Measurements from ENCODE around the gene PES1. TPM values are rescaled to one million over a fixed set of nuclear protein-coding genes. Genes with fewer than 3 reads are reported as not detected.

PES1 gene
- total and polyA plus RNA-seq, 7 experiments from 2014 or later = 34.6 to 84.2 (median 56.3) TPM

DNA sequence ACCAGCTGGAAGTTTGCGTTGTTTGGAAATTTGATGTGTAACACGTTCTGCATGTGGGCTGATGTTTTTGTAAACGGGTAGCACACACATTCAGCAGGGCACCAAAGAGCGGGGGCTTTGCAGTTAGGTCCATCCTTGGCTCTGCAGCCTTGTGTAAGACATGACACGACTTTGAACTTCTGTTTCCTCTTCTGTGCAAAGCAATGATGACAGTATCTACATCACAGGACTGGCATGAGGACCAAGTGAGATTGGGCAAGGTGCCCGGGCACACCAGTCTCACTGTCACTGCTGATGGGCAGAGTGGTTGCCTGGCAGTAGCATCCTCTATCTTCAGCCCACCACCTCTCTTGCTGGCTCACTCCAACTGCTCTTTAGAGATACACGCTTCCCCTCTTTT, 18.6 kb upstream of the PES1 start:
- ChIA-PET POLR2A (no interaction called here), CTCF (no interaction called here)
- no peaks in the 10 kb centered on the region for H3K27me3 ChIP-seq (ENCODE audit: control insufficient read depth in 2 of 2, insufficient read depth in 2 of 2, low read length in 2 of 2)
- peaks cover 0 to 6% of the 10 kb centered on the region in 2 donors for H3K4me1 ChIP-seq (ENCODE audit: control insufficient read depth in 2 of 2, insufficient read depth in 2 of 2, low read length in 2 of 2)
- Mint-ChIP-seq H3K4me1 (peaks cover 14 to 56% (median 23%) of the 10 kb centered on the region in 7 donors), H3K27me3 (no peaks in the 10 kb centered on the region), H3K9me3 (no peaks in the 10 kb centered on the region), H3K36me3 (no peaks in the 10 kb centered on the region), H3K4me3 (peak overlapping the region in 1 of 10 donors; percentile 18), H3K27ac (peak overlapping the region in 1 of 9 donors; percentile 41)
- no peak overlapping the region for H3K4me3 ChIP-seq (ENCODE audit: low read length)
- intact Hi-C loops (cut with micrococcal nuclease) = no loop called here
- no peak for DNase-seq
- peak; percentile 59 for ATAC-seq
- no peak overlapping the region for H3K27ac ChIP-seq (ENCODE audit: low read depth, low read length)
- H3K36me3 ChIP-seq (ENCODE audit: control insufficient read depth in 2 of 3, insufficient read depth in 3 of 3, low read length in 3 of 3) = no peaks in the 10 kb centered on the region
- H3K9me3 ChIP-seq (ENCODE audit: control insufficient read depth in 2 of 3, low read length in 3 of 3) = no peaks in the 10 kb centered on the region

DNA sequence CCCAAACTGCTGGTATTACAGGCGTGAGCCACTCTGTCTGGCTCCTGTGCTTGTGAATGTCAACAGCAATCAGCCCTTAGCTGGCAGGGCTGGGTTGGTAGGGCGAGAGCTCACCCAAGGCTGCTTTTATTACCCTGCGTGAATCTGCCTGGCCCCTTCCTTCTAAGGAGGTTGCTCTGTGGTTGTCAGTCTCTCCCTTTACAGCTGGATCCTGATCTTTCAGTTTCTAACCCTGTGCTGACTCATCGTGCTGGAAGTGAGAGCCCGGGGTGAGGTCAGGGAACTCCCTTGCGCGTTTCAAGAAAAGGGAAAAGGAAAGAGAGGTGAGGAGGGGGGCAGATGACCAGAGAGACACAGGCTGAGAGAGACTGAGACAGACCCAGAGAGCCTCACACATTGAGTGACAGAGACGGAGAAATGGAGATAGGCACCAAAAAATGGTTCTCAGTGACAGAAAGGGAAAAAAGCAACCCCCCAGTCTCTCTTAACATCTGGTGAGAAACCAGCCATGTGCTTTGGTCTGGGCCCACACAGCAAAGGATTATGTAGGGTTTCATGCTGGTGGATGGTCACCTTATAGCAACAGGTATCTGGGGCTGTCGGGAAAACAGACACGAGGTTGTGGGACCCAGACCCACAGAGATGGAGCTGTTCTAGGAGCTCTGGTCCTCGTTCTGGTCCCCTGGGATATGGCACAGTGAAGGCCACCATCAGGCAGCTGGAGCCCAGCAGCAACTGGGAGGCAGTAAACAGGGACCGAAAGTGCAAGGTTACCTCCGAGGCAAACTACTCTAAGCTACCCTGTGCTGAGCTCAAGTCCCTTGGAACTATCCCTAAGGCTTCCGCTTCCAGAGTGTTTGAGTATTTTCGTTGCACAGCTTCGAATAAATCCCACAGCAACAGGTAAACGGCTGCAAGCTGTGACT, 17.8 kb upstream of the PES1 start:
- DNase-seq = peak in 1 of 9 donors; percentile 51
- no peaks in the 10 kb centered on the region for H3K36me3 Mint-ChIP-seq
- Histone ChIP-seq H3K9me3 (ENCODE audit: control insufficient read depth in 2 of 3, low read length in 3 of 3) (no peaks in the 10 kb centered on the region), H3K4me3 (ENCODE audit: low read length) (no peak overlapping the region), H3K27ac (ENCODE audit: low read depth, low read length) (no peak overlapping the region), H3K27me3 (ENCODE audit: control insufficient read depth in 2 of 2, insufficient read depth in 2 of 2, low read length in 2 of 2) (no peaks in the 10 kb centered on the region), H3K36me3 (ENCODE audit: control insufficient read depth in 2 of 3, insufficient read depth in 3 of 3, low read length in 3 of 3) (no peaks in the 10 kb centered on the region), H3K4me1 (ENCODE audit: control insufficient read depth in 2 of 2, insufficient read depth in 2 of 2, low read length in 2 of 2) (peaks cover 0 to 6% of the 10 kb centered on the region in 2 donors)
- ATAC-seq = peak; percentile 68
- H3K4me1 Mint-ChIP-seq = peaks cover 14 to 57% (median 24%) of the 10 kb centered on the region in 7 donors
- ChIA-PET POLR2A (interaction anchor here (0.6 kb wide), 1 partner anchor 1019 kb away, joined by 3 read pairs; no protein-coding TSS in a partner anchor), CTCF (no interaction called here)
- no peaks in the 10 kb centered on the region for H3K9me3 Mint-ChIP-seq
- intact Hi-C loops (cut with micrococcal nuclease) = no loop called here
- no peaks in the 10 kb centered on the region for H3K27me3 Mint-ChIP-seq
- H3K4me3 Mint-ChIP-seq = peak overlapping the region in 3 of 10 donors; percentile 13 to 59 (median 58)
- H3K27ac Mint-ChIP-seq = peak overlapping the region in 1 of 9 donors; percentile 75

DNA sequence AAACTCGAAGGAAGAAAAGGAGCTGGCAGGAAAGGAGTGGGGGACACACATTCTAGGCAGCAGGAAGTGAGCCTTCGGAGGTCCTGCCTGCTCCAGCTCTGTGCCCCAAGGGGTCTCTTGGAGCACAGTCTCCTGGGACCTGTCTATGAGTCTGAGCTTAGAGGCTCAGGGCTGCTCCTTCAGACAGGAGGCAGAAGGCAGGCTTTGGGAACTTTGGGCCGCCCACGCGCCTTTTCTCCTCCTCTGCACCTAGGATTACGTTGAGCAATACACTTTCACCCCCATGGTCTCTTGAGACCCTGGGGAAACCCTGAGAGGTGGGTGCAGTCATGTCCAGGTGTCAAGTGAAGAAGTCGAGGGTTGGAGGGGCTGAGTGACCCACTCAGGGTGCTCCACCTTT, 16.2 kb upstream of the PES1 start:
- H3K36me3 Mint-ChIP-seq = no peaks in the 10 kb centered on the region
- Histone ChIP-seq H3K4me1 (ENCODE audit: control insufficient read depth in 2 of 2, insufficient read depth in 2 of 2, low read length in 2 of 2) (peaks cover 0 to 6% of the 10 kb centered on the region in 2 donors), H3K27ac (ENCODE audit: low read depth, low read length) (no peak overlapping the region), H3K27me3 (ENCODE audit: control insufficient read depth in 2 of 2, insufficient read depth in 2 of 2, low read length in 2 of 2) (no peaks in the 10 kb centered on the region), H3K4me3 (ENCODE audit: low read length) (no peak overlapping the region), H3K9me3 (ENCODE audit: control insufficient read depth in 2 of 3, low read length in 3 of 3) (no peaks in the 10 kb centered on the region), H3K36me3 (ENCODE audit: control insufficient read depth in 2 of 3, insufficient read depth in 3 of 3, low read length in 3 of 3) (no peaks in the 10 kb centered on the region)
- H3K27ac Mint-ChIP-seq = no peak overlapping the region
- ChIA-PET POLR2A (interaction anchor here (1.4 to 2.2 kb wide), 2 partner anchors 16 to 27 kb away, joined by 5 to 8 read pairs; partner anchors contain the start of genes PES1 and SLC35E4), CTCF (no interaction called here)
- intact Hi-C loops (cut with micrococcal nuclease) = loop anchor here (1.0 to 2.0 kb wide), 2 partner anchors 15 to 16 kb away; no protein-coding TSS in a partner anchor
- no peaks in the 10 kb centered on the region for H3K9me3 Mint-ChIP-seq
- DNase-seq (no peak), ATAC-seq (no peak)
- no peaks in the 10 kb centered on the region for H3K27me3 Mint-ChIP-seq
- peaks cover 14 to 57% (median 25%) of the 10 kb centered on the region in 7 donors for H3K4me1 Mint-ChIP-seq
- H3K4me3 Mint-ChIP-seq = peak overlapping the region in 6 of 10 donors; percentile 37 to 95 (median 88)

DNA sequence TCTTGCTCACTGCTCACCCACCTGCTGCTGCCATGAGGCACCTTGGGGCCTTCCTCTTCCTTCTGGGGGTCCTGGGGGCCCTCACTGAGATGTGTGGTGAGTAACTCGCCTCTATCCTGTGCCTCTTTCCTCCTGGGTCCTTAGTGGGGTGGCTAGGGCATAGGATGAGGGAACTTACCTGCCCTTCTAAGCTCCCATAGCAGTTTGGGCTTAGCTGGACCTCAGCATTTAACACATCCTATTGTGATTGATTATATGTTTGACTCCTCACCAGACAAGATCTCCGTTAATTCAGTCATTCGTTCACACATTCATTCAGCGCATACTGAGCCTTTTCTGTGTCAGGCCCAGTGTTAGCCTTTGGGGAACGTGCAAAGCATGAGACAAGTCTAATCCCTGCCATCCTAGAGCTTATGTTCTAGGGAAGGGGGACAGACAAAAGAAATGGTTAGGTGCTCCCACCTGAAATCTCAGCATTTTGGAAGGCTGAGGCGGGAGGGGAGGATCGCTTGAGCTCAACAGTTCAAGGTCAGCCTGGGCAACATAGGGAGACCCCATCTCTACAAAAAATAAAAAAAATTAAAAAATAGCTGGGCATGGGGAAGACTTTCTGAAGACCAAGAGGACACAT, 15.7 kb upstream of the PES1 start:
- H3K9me3 Mint-ChIP-seq = no peaks in the 10 kb centered on the region
- DNase-seq (no peak), ATAC-seq (no peak)
- H3K4me3 Mint-ChIP-seq = peak overlapping the region; percentile 75 to 95 (median 90)
- Histone ChIP-seq H3K9me3 (ENCODE audit: control insufficient read depth in 2 of 3, low read length in 3 of 3) (no peaks in the 10 kb centered on the region), H3K36me3 (ENCODE audit: control insufficient read depth in 2 of 3, insufficient read depth in 3 of 3, low read length in 3 of 3) (no peaks in the 10 kb centered on the region), H3K4me1 (ENCODE audit: control insufficient read depth in 2 of 2, insufficient read depth in 2 of 2, low read length in 2 of 2) (peaks cover 0 to 6% of the 10 kb centered on the region in 2 donors), H3K27me3 (ENCODE audit: control insufficient read depth in 2 of 2, insufficient read depth in 2 of 2, low read length in 2 of 2) (no peaks in the 10 kb centered on the region), H3K27ac (ENCODE audit: low read depth, low read length) (peak overlapping the region; percentile 56), H3K4me3 (ENCODE audit: low read length) (peak overlapping the region; percentile 81)
- H3K27ac Mint-ChIP-seq = peak overlapping the region in 8 of 9 donors; percentile 47 to 86 (median 63)
- no peaks in the 10 kb centered on the region for H3K27me3 Mint-ChIP-seq
- H3K4me1 Mint-ChIP-seq = peaks cover 17 to 57% (median 25%) of the 10 kb centered on the region in 7 donors
- POLR2A ChIA-PET = interaction anchor here (1.4 to 2.2 kb wide), 2 partner anchors 16 to 28 kb away, joined by 5 to 8 read pairs; partner anchors contain the start of genes PES1 and SLC35E4
- no peaks in the 10 kb centered on the region for H3K36me3 Mint-ChIP-seq
- CTCF ChIA-PET = no interaction called here
- intact Hi-C loops (cut with micrococcal nuclease) = loop anchor here (1.0 to 2.0 kb wide), 2 partner anchors 15 kb away; no protein-coding TSS in a partner anchor

DNA sequence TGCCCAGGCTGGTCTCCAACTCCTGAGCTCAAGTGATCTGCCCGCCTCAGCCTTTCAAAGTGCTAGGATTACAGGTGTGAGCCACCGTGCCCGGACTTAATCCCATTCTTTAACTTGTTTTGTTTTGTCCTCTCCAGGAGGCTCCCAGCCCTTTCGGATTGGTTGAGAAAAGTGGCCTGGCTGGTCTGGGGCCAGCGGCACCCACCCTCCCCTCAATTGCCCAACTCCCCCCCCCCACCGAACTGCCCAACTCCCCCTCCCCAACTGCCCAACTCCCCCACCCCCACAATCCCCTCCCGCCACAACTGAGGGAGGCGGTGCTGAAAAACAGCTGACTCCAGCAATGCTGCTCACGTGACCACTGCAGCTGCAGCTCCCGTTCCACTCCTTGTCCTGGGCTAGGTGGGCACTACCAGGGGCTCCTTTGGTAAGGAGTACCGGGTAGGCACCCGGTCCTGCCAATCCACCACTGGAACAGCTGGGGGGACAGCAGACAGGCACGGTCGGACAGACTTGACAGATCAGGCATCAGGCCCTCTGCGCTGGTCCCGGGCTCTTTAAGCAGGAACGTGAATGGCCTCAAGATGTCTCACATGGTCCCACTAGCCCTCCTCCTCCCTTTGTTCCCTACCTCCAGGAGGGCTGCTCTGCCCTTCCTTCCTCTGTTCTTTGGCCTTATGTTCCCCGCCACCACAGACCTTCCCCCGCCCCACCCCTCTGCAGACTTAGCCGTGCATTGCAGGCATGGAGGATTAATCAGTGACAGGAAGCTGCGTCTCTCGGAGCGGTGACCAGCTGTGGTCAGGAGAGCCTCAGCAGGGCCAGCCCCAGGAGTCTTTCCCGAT, 15.0 kb upstream of the PES1 start, which contains the start of gene TCN2:
Gene TCN2 (plus strand): TSS at position 720 of the 845 bp plus-strand sequence. CDS start 158 bp downstream, outside the sequence.
- Histone ChIP-seq H3K4me3 (ENCODE audit: low read length) (peak within 1 kb of the TSS; percentile 81), H3K9me3 (ENCODE audit: control insufficient read depth in 2 of 3, low read length in 3 of 3) (no peaks in the 10 kb centered on the region), H3K4me1 (ENCODE audit: control insufficient read depth in 2 of 2, insufficient read depth in 2 of 2, low read length in 2 of 2) (peaks cover 0 to 6% of the 10 kb centered on the region in 2 donors), H3K36me3 (ENCODE audit: control insufficient read depth in 2 of 3, insufficient read depth in 3 of 3, low read length in 3 of 3) (no peaks in the 10 kb centered on the region), H3K27me3 (ENCODE audit: control insufficient read depth in 2 of 2, insufficient read depth in 2 of 2, low read length in 2 of 2) (no peaks in the 10 kb centered on the region), H3K27ac (ENCODE audit: low read depth, low read length) (peak within 1 kb of the TSS; percentile 56)
- Mint-ChIP-seq H3K27ac (peak within 1 kb of the TSS; percentile 47 to 86 (median 67)), H3K36me3 (no peaks in the 10 kb centered on the region), H3K4me1 (peaks cover 24 to 59% (median 28%) of the 10 kb centered on the region in 7 donors), H3K27me3 (no peaks in the 10 kb centered on the region), H3K4me3 (peak within 1 kb of the TSS; percentile 75 to 95 (median 90)), H3K9me3 (peaks cover 0 to 1% (median 0%) of the 10 kb centered on the region in 11 donors)
- ChIA-PET POLR2A (interaction anchor here (0.6 to 2.2 kb wide), 3 partner anchors 15 to 626 kb away, joined by 4 to 8 read pairs (median 5); partner anchors contain the start of genes PES1 and SLC35E4), CTCF (no interaction called here)
- peak in 8 of 9 donors; percentile 8 to 42 (median 22) for DNase-seq
- ATAC-seq = peak; percentile 70
- intact Hi-C loops (cut with micrococcal nuclease) = loop anchor here (1.0 to 2.0 kb wide), 2 partner anchors 14 kb away; no protein-coding TSS in a partner anchor

All from naive thymus-derived CD4-positive, alpha-beta T cell (primary cell).